KMS-11 (cell line): ENCODE data around the gene VLDLR.

Source experiments
- H2AFZ ChIP-seq: fragments of 200-600 bp; sonication (generic); 2 replicates; pipeline ENCODE4 v1.6.1; 2016; ENCODE audit warnings: antibody characterized with exemption, mixed run types, low read depth
- H3K27ac ChIP-seq: fragments of 200-600 bp; sonication (generic); 2 replicates; pipeline ENCODE4 v1.6.1; 2016; ENCODE audit warnings: mild to moderate bottlenecking, mixed run types
- H3K27me3 ChIP-seq: fragments of 200-600 bp; sonication (generic); 2 replicates; pipeline ENCODE4 v1.6.1; 2017; ENCODE audit warnings: mild to moderate bottlenecking, low read depth, mixed run types, moderate library complexity; ENCODE audit not compliant: insufficient read depth
- H3K36me3 ChIP-seq: fragments of 200-600 bp; sonication (generic); 2 replicates; pipeline ENCODE4 v1.6.1; 2017; ENCODE audit warnings: mild to moderate bottlenecking, mixed run types; ENCODE audit not compliant: insufficient read depth
- H3K4me1 ChIP-seq: fragments of 200-600 bp; sonication (generic); 2 replicates; pipeline ENCODE4 v1.6.1; 2016; ENCODE audit warnings: mild to moderate bottlenecking, low read depth, mixed run types; ENCODE audit not compliant: poor library complexity, severe bottlenecking
- H3K4me2 ChIP-seq: fragments of 200-600 bp; sonication (generic); 2 replicates; pipeline ENCODE4 v1.7.0; 2016; ENCODE audit warnings: mild to moderate bottlenecking, mixed run types
- H3K4me3 ChIP-seq: fragments of 200-600 bp; sonication (generic); IDR thresholded peaks from 2 replicates; pipeline ENCODE4 v1.6.1; 2017; ENCODE audit warnings: low read depth, low read length, mixed read lengths; ENCODE audit not compliant: insufficient read depth
- H3K79me2 ChIP-seq: fragments of 200-600 bp; sonication (generic); 2 replicates; pipeline ENCODE4 v1.6.1; 2016; ENCODE audit warnings: low read depth, mixed run types; ENCODE audit not compliant: insufficient read depth
- H3K9ac ChIP-seq: fragments of 200-600 bp; sonication (generic); 2 replicates; pipeline ENCODE4 v1.6.1; 2016; ENCODE audit warnings: mild to moderate bottlenecking, mixed run types
- H4K20me1 ChIP-seq: fragments of 200-600 bp; sonication (generic); 2 replicates; pipeline ENCODE4 v1.6.1; 2016; ENCODE audit warnings: mild to moderate bottlenecking, mixed run types; ENCODE audit not compliant: insufficient read depth
- CTCF ChIP-seq: fragments of 200-600 bp; sonication (generic); conservative IDR thresholded peaks from 2 replicates; pipeline ENCODE4 v1.6.1; 2017; ENCODE audit warnings: low read depth, mild to moderate bottlenecking, antibody characterized with exemption, low read length, moderate library complexity, mixed read lengths

The VLDLR gene

GRCh38 chr9:2681981-2682380 is 60.4 kb downstream of the VLDLR start:
- Histone ChIP-seq H3K36me3 (no peaks in the 10 kb centered on the region), H4K20me1 (no peaks in the 10 kb centered on the region), H3K4me1 (no peaks in the 10 kb centered on the region), H3K9ac (no peak overlapping the region), H3K79me2 (no peaks in the 10 kb centered on the region), H3K4me2 (no peak overlapping the region), H2AFZ (no peak overlapping the region), H3K4me3 (no peak overlapping the region), H3K27me3 (no peaks in the 10 kb centered on the region), H3K27ac (no peak overlapping the region)
- no peak for TF ChIP-seq CTCF

- no peak overlapping the region for H3K4me3 ChIP-seq
- H3K9ac ChIP-seq: no peak overlapping the region
- H4K20me1 ChIP-seq: no peaks in the 10 kb centered on the region
- no peaks in the 10 kb centered on the region for H3K36me3 ChIP-seq
- H3K79me2 ChIP-seq: no peaks in the 10 kb centered on the region
- TF ChIP-seq CTCF: no peak
- no peaks in the 10 kb centered on the region for H3K4me1 ChIP-seq
- H3K4me2 ChIP-seq: no peak overlapping the region
- H2AFZ ChIP-seq: no peak overlapping the region
- no peaks in the 10 kb centered on the region for H3K27me3 ChIP-seq
- H3K27ac ChIP-seq: no peak overlapping the region
These were observed 65.3 kb downstream of the VLDLR start for GRCh38 chr9:2686911-2687310.

- Histone ChIP-seq H3K79me2 (no peaks in the 10 kb centered on the region), H4K20me1 (no peaks in the 10 kb centered on the region), H3K27me3 (no peaks in the 10 kb centered on the region), H3K9ac (no peak overlapping the region), H3K4me3 (no peak overlapping the region), H3K4me2 (no peak overlapping the region), H3K4me1 (no peaks in the 10 kb centered on the region), H2AFZ (no peak overlapping the region), H3K27ac (no peak overlapping the region), H3K36me3 (no peaks in the 10 kb centered on the region)
- TF ChIP-seq CTCF: no peak
These were observed 67.0 kb downstream of the VLDLR start for GRCh38 chr9:2688636-2689035.

- no peaks in the 10 kb centered on the region for H3K36me3 ChIP-seq
- H3K9ac ChIP-seq: no peak overlapping the region
- no peak for TF ChIP-seq CTCF
- no peak overlapping the region for H3K27ac ChIP-seq
- no peaks in the 10 kb centered on the region for H3K79me2 ChIP-seq
- no peaks in the 10 kb centered on the region for H3K27me3 ChIP-seq
- no peaks in the 10 kb centered on the region for H4K20me1 ChIP-seq
- H3K4me1 ChIP-seq: no peaks in the 10 kb centered on the region
- no peak overlapping the region for H2AFZ ChIP-seq
- no peak overlapping the region for H3K4me3 ChIP-seq
- no peak overlapping the region for H3K4me2 ChIP-seq
These were observed 69.6 kb downstream of the VLDLR start for GRCh38 chr9:2691212-2691611.

GRCh38 chr9:2691626-2692025 is 70.0 kb downstream of the VLDLR start:
- TF ChIP-seq CTCF: no peak
- Histone ChIP-seq H4K20me1 (no peaks in the 10 kb centered on the region), H3K36me3 (no peaks in the 10 kb centered on the region), H2AFZ (no peak overlapping the region), H3K4me2 (no peak overlapping the region), H3K79me2 (no peaks in the 10 kb centered on the region), H3K4me3 (no peak overlapping the region), H3K4me1 (no peaks in the 10 kb centered on the region), H3K9ac (no peak overlapping the region), H3K27ac (no peak overlapping the region), H3K27me3 (no peaks in the 10 kb centered on the region)
